Measurements from ENCODE around the gene SAXO1.
"Not testable (repeated sequence)": the region's sequence is repeated elsewhere in the genome, so short reads cannot be mapped to it uniquely, and the experiment has no call there.

Gene SAXO1

GRCh38 chr9:19028835-19029451 is 4.1 kb downstream of the SAXO1 start:
- Histone ChIP-seq H3K36me3 (ENCODE audit: insufficient read depth, low read depth, low read length) (no peaks in the 10 kb centered on the region), H3K9me3 (ENCODE audit: insufficient read depth, low read depth, low read length) (no peaks in the 10 kb centered on the region), H3K9ac (ENCODE audit: low read depth, low read length) (no peak overlapping the region), H3K4me3 (ENCODE audit: low read length) (no peak overlapping the region), H3K4me1 (ENCODE audit: insufficient read depth, low read length) (no peaks in the 10 kb centered on the region), H3K27ac (ENCODE audit: low read length) (no peak overlapping the region), H3K27me3 (ENCODE audit: insufficient read depth, low read length) (no peaks in the 10 kb centered on the region)

- Histone ChIP-seq H3K9ac (ENCODE audit: low read depth, low read length) (no peak overlapping the region), H3K36me3 (ENCODE audit: insufficient read depth, low read depth, low read length) (no peaks in the 10 kb centered on the region), H3K27ac (ENCODE audit: low read length) (no peak overlapping the region), H3K4me1 (ENCODE audit: insufficient read depth, low read length) (no peaks in the 10 kb centered on the region), H3K27me3 (ENCODE audit: insufficient read depth, low read length) (no peaks in the 10 kb centered on the region), H3K9me3 (ENCODE audit: insufficient read depth, low read depth, low read length) (no peaks in the 10 kb centered on the region), H3K4me3 (ENCODE audit: low read length) (no peak overlapping the region)
Observed at GRCh38 chr9:19027825-19028224, 5.2 kb downstream of the SAXO1 start.

GRCh38 chr9:19026375-19026774 is 6.6 kb downstream of the SAXO1 start:
- H3K27ac ChIP-seq (ENCODE audit: low read length) = no peak overlapping the region
- H3K9ac ChIP-seq (ENCODE audit: low read depth, low read length) = no peak overlapping the region
- no peaks in the 10 kb centered on the region for H3K36me3 ChIP-seq (ENCODE audit: insufficient read depth, low read depth, low read length)
- H3K4me3 ChIP-seq (ENCODE audit: low read length) = no peak overlapping the region
- H3K9me3 ChIP-seq (ENCODE audit: insufficient read depth, low read depth, low read length) = no peaks in the 10 kb centered on the region
- H3K4me1 ChIP-seq (ENCODE audit: insufficient read depth, low read length) = no peaks in the 10 kb centered on the region
- H3K27me3 ChIP-seq (ENCODE audit: insufficient read depth, low read length) = no peaks in the 10 kb centered on the region

- Histone ChIP-seq H3K27ac (ENCODE audit: low read length) (no peak overlapping the region), H3K9ac (ENCODE audit: low read depth, low read length) (no peak overlapping the region), H3K4me1 (ENCODE audit: insufficient read depth, low read length) (no peaks in the 10 kb centered on the region), H3K27me3 (ENCODE audit: insufficient read depth, low read length) (no peaks in the 10 kb centered on the region), H3K4me3 (ENCODE audit: low read length) (no peak overlapping the region), H3K36me3 (ENCODE audit: insufficient read depth, low read depth, low read length) (no peaks in the 10 kb centered on the region), H3K9me3 (ENCODE audit: insufficient read depth, low read depth, low read length) (no peaks in the 10 kb centered on the region)
Observed at GRCh38 chr9:19023078-19023477, 9.9 kb downstream of the SAXO1 start.

GRCh38 chr9:19022206-19022605 is 10.8 kb downstream of the SAXO1 start:
- Histone ChIP-seq H3K27me3 (ENCODE audit: insufficient read depth, low read length) (no peaks in the 10 kb centered on the region), H3K4me1 (ENCODE audit: insufficient read depth, low read length) (no peaks in the 10 kb centered on the region), H3K27ac (ENCODE audit: low read length) (no peak overlapping the region), H3K4me3 (ENCODE audit: low read length) (no peak overlapping the region), H3K9ac (ENCODE audit: low read depth, low read length) (no peak overlapping the region), H3K36me3 (ENCODE audit: insufficient read depth, low read depth, low read length) (no peaks in the 10 kb centered on the region), H3K9me3 (ENCODE audit: insufficient read depth, low read depth, low read length) (no peaks in the 10 kb centered on the region)

- not testable (repeated sequence) for H3K27me3 ChIP-seq (ENCODE audit: insufficient read depth, low read length); H3K27ac ChIP-seq (ENCODE audit: low read length); H3K4me1 ChIP-seq (ENCODE audit: insufficient read depth, low read length); H3K4me3 ChIP-seq (ENCODE audit: low read length); H3K36me3 ChIP-seq (ENCODE audit: insufficient read depth, low read depth, low read length); H3K9ac ChIP-seq (ENCODE audit: low read depth, low read length); H3K9me3 ChIP-seq (ENCODE audit: insufficient read depth, low read depth, low read length)
Observed at GRCh38 chr9:19021649-19022048, 11.4 kb downstream of the SAXO1 start.

- Histone ChIP-seq H3K27ac (ENCODE audit: low read length) (no peak overlapping the region), H3K9me3 (ENCODE audit: insufficient read depth, low read depth, low read length) (no peaks in the 10 kb centered on the region), H3K4me1 (ENCODE audit: insufficient read depth, low read length) (no peaks in the 10 kb centered on the region), H3K9ac (ENCODE audit: low read depth, low read length) (no peak overlapping the region), H3K27me3 (ENCODE audit: insufficient read depth, low read length) (no peaks in the 10 kb centered on the region), H3K4me3 (ENCODE audit: low read length) (no peak overlapping the region), H3K36me3 (ENCODE audit: insufficient read depth, low read depth, low read length) (no peaks in the 10 kb centered on the region)
Observed at GRCh38 chr9:19020886-19021455, 12.0 kb downstream of the SAXO1 start.

- no peaks in the 10 kb centered on the region for H3K27me3 ChIP-seq (ENCODE audit: insufficient read depth, low read length)
- no peak overlapping the region for H3K9ac ChIP-seq (ENCODE audit: low read depth, low read length)
- no peak overlapping the region for H3K4me3 ChIP-seq (ENCODE audit: low read length)
- no peaks in the 10 kb centered on the region for H3K36me3 ChIP-seq (ENCODE audit: insufficient read depth, low read depth, low read length)
- H3K9me3 ChIP-seq (ENCODE audit: insufficient read depth, low read depth, low read length) = no peaks in the 10 kb centered on the region
- H3K4me1 ChIP-seq (ENCODE audit: insufficient read depth, low read length) = no peaks in the 10 kb centered on the region
- no peak overlapping the region for H3K27ac ChIP-seq (ENCODE audit: low read length)
Observed at GRCh38 chr9:19018201-19018600, 14.8 kb downstream of the SAXO1 start.

- Histone ChIP-seq H3K9me3 (ENCODE audit: insufficient read depth, low read depth, low read length) (no peaks in the 10 kb centered on the region), H3K4me1 (ENCODE audit: insufficient read depth, low read length) (no peaks in the 10 kb centered on the region), H3K36me3 (ENCODE audit: insufficient read depth, low read depth, low read length) (no peaks in the 10 kb centered on the region), H3K9ac (ENCODE audit: low read depth, low read length) (no peak overlapping the region), H3K27ac (ENCODE audit: low read length) (no peak overlapping the region), H3K4me3 (ENCODE audit: low read length) (no peak overlapping the region), H3K27me3 (ENCODE audit: insufficient read depth, low read length) (no peaks in the 10 kb centered on the region)
Observed at GRCh38 chr9:19009391-19009965, 23.5 kb downstream of the SAXO1 start.

GRCh38 chr9:19000133-19000532 is 32.9 kb downstream of the SAXO1 start:
- Histone ChIP-seq H3K27ac (ENCODE audit: low read length) (no peak overlapping the region), H3K4me1 (ENCODE audit: insufficient read depth, low read length) (no peaks in the 10 kb centered on the region), H3K9me3 (ENCODE audit: insufficient read depth, low read depth, low read length) (0 out of 2 replicates have a peak, but pooled peaks cover 5% of the 10 kb centered on the region), H3K9ac (ENCODE audit: low read depth, low read length) (no peak overlapping the region), H3K36me3 (ENCODE audit: insufficient read depth, low read depth, low read length) (no peaks in the 10 kb centered on the region), H3K4me3 (ENCODE audit: low read length) (no peak overlapping the region), H3K27me3 (ENCODE audit: insufficient read depth, low read length) (no peaks in the 10 kb centered on the region)

- Histone ChIP-seq H3K9me3 (ENCODE audit: insufficient read depth, low read depth, low read length) (0 out of 2 replicates have a peak, but pooled peaks cover 5% of the 10 kb centered on the region), H3K4me3 (ENCODE audit: low read length) (no peak overlapping the region), H3K27ac (ENCODE audit: low read length) (no peak overlapping the region), H3K36me3 (ENCODE audit: insufficient read depth, low read depth, low read length) (no peaks in the 10 kb centered on the region), H3K9ac (ENCODE audit: low read depth, low read length) (no peak overlapping the region), H3K4me1 (ENCODE audit: insufficient read depth, low read length) (no peaks in the 10 kb centered on the region), H3K27me3 (ENCODE audit: insufficient read depth, low read length) (no peaks in the 10 kb centered on the region)
Observed at GRCh38 chr9:18999173-18999785, 33.7 kb downstream of the SAXO1 start.

GRCh38 chr9:18997151-18997550 is 35.9 kb downstream of the SAXO1 start:
- no peak overlapping the region for H3K4me3 ChIP-seq (ENCODE audit: low read length)
- H3K36me3 ChIP-seq (ENCODE audit: insufficient read depth, low read depth, low read length) = no peaks in the 10 kb centered on the region
- no peak overlapping the region for H3K9ac ChIP-seq (ENCODE audit: low read depth, low read length)
- H3K9me3 ChIP-seq (ENCODE audit: insufficient read depth, low read depth, low read length) = 0 out of 2 replicates have a peak, but pooled peaks cover 5% of the 10 kb centered on the region
- H3K27me3 ChIP-seq (ENCODE audit: insufficient read depth, low read length) = no peaks in the 10 kb centered on the region
- H3K27ac ChIP-seq (ENCODE audit: low read length) = no peak overlapping the region
- no peaks in the 10 kb centered on the region for H3K4me1 ChIP-seq (ENCODE audit: insufficient read depth, low read length)
